ENCODE data around the gene RSPH4A. TPM values are rescaled to one million over a fixed set of nuclear protein-coding genes. Genes with fewer than 3 reads are reported as not detected.

RSPH4A gene
- total and polyA plus RNA-seq, 9 of the 15 experiments (the other 6 are each of a cell fraction or from before 2014, with no cell fraction given), result 0.04 to 0.30 (median 0.11) TPM

DNA sequence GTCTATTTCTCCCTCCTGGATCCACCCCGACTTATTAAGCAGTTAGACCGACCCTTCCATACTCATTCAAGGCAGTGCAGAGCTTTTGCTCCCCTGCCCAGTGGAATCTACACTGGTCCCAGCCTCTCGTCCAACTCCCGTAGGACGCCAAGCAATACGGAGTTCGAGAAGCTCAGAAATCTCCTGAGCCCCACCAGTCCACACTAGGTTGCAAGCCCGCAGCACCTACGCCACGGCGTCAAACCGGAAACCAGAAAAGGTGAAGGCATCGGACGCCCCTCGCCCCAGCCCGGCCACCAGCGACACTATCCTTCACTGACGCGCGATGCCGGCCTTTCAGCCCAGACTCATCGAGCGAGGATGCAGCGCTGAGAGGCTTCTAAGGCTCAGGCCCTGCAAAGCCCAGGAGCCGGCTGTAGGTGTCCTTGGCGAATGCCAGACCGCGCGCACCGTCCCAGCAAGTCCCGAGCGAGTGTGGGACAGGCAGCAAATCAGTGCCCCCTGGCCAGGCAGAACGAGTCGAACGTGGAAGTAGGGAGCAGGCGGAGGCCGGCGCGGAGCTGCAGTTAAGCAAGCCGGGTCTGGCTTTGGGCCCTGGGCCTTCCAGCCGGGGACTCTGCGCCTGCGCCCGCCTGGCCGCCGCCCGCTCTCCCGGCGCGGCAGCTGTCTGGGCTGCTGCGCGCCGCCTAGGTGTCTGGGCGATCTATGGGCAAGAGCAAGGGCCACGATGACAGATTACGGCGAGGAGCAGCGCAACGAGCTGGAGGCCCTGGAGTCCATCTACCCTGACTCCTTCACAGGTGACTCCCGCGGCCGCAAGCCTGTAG is 45.2 kb upstream of the RSPH4A start, which contains the start of gene RWDD1 (continued):
- TF ChIP-seq HEY1 (CRISPR knock-in tag; IDR thresholded peaks at IDR 0.05; ENCODE audit: borderline replicate concordance) (no peak), ZEB2 (IDR thresholded peaks at IDR 0.05) (no peak), KLF10 (CRISPR knock-in tag; IDR thresholded peaks at IDR 0.05) (no peak), TCF7L2 (IDR thresholded peaks at IDR 0.05; ENCODE audit: low read depth, low read length) (no peak), PHF20 (IDR thresholded peaks at IDR 0.05; ENCODE audit: partially characterized antibody) (peak; percentile 86), PHTF2 (CRISPR knock-in tag; IDR thresholded peaks at IDR 0.05) (no peak), SRSF7 (optimal IDR thresholded peaks at IDR 0.05; ENCODE audit: low read depth, low read length) (no peak), CBX5 (IDR thresholded peaks at IDR 0.05; ENCODE audit: borderline replicate concordance, low read depth) (no peak), ZNF23 (CRISPR knock-in tag; IDR thresholded peaks at IDR 0.05) (no peak), TCF3 (CRISPR knock-in tag; IDR thresholded peaks at IDR 0.05) (peak; percentile 7; the same call in 1 of the 2 replicates), ZNF311 (CRISPR knock-in tag; IDR thresholded peaks at IDR 0.05) (no peak), CCAR2 (IDR thresholded peaks at IDR 0.05; ENCODE audit: low read depth, low read length) (no peak), CREM (IDR thresholded peaks at IDR 0.05; ENCODE audit: low read depth) (peak; percentile 87), STAT5B (CRISPR knock-in tag; IDR thresholded peaks at IDR 0.05) (no peak), SAP30 (IDR thresholded peaks at IDR 0.05; ENCODE audit: borderline replicate concordance, insufficient read depth, low read depth, low read length, poor library complexity, severe bottlenecking) (peak; percentile 53), TCF7 (IDR thresholded peaks at IDR 0.05; ENCODE audit: borderline replicate concordance) (peak; percentile 30; the same call in 1 of the 2 replicates), NFYB (IDR thresholded peaks at IDR 0.05; ENCODE audit: extremely low read depth, insufficient read length) (peak; percentile 94), XRCC4 (IDR thresholded peaks at IDR 0.05; ENCODE audit: extremely low read depth, insufficient read depth, insufficient read length) (no peak)
- TF ChIP-seq, protein P1, sequence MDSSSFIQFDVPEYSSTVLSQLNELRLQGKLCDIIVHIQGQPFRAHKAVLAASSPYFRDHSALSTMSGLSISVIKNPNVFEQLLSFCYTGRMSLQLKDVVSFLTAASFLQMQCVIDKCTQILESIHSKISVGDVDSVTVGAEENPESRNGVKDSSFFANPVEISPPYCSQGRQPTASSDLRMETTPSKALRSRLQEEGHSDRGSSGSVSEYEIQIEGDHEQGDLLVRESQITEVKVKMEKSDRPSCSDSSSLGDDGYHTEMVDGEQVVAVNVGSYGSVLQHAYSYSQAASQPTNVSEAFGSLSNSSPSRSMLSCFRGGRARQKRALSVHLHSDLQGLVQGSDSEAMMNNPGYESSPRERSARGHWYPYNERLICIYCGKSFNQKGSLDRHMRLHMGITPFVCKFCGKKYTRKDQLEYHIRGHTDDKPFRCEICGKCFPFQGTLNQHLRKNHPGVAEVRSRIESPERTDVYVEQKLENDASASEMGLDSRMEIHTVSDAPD (CRISPR knock-in tag; IDR thresholded peaks at IDR 0.05), result no peak
- TF ChIP-seq, protein P2, sequence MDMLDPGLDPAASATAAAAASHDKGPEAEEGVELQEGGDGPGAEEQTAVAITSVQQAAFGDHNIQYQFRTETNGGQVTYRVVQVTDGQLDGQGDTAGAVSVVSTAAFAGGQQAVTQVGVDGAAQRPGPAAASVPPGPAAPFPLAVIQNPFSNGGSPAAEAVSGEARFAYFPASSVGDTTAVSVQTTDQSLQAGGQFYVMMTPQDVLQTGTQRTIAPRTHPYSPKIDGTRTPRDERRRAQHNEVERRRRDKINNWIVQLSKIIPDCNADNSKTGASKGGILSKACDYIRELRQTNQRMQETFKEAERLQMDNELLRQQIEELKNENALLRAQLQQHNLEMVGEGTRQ (CRISPR knock-in tag; IDR thresholded peaks at IDR 0.05), result no peak
- TF ChIP-seq, protein P3, sequence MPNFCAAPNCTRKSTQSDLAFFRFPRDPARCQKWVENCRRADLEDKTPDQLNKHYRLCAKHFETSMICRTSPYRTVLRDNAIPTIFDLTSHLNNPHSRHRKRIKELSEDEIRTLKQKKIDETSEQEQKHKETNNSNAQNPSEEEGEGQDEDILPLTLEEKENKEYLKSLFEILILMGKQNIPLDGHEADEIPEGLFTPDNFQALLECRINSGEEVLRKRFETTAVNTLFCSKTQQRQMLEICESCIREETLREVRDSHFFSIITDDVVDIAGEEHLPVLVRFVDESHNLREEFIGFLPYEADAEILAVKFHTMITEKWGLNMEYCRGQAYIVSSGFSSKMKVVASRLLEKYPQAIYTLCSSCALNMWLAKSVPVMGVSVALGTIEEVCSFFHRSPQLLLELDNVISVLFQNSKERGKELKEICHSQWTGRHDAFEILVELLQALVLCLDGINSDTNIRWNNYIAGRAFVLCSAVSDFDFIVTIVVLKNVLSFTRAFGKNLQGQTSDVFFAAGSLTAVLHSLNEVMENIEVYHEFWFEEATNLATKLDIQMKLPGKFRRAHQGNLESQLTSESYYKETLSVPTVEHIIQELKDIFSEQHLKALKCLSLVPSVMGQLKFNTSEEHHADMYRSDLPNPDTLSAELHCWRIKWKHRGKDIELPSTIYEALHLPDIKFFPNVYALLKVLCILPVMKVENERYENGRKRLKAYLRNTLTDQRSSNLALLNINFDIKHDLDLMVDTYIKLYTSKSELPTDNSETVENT (CRISPR knock-in tag; IDR thresholded peaks at IDR 0.05), result peak; percentile 72; the same call in 1 of the 2 replicates

All from K562 (cell line).